Transverse colon (tissue), 3 donors: Measurements from ENCODE around the gene SHC3.

Experiments
- CTCF ChIP-seq, 5 experiments: fragments of 200-600 bp in 3 of 5; fragments of 450-650 bp in 2 of 5; sonication (generic) in 3 of 5; IDR thresholded peaks; 1 replicate in 2 of 5; 2 replicates in 3 of 5; pipeline ENCODE4 v1.5.1; 2016 to 2017; ENCODE audit warnings: antibody characterized with exemption in 5 of 5, inconsistent platforms in 3 of 5, mild to moderate bottlenecking in 2 of 5, moderate library complexity in 1 of 5
- POLR2A ChIP-seq: fragments of 450-650 bp; IDR thresholded peaks from one replicate; pipeline ENCODE4 v1.6.1; 2016; ENCODE audit warnings: antibody characterized with exemption, mild to moderate bottlenecking, moderate library complexity

- TF ChIP-seq CTCF (IDR thresholded peaks at IDR 0.05) (no peak), POLR2A (no peak)
Measured at GRCh38 chr9:88993327-88993726, 185.3 kb downstream of the SHC3 start.
